Stomach (tissue), 9 donors: Measurements from ENCODE around the gene ZNF888. TPM values are rescaled to one million over a fixed set of nuclear protein-coding genes. Genes with fewer than 3 reads are reported as not detected.
"Not testable (repeated sequence)": the region's sequence is repeated elsewhere in the genome, so short reads cannot be mapped to it uniquely, and the experiment has no call there.

Experiments
- DNase-seq, 2 donors: peaks; one replicate each; pipeline versions ENCODE4 v3.0.0 to v3.0.0-alpha.2; 2013 to 2019
- H3K27ac ChIP-seq, 5 donors: fragments of 200-600 bp in 4 of 5; sonication (generic) in 4 of 5; one replicate each; pipeline ENCODE4 v1.5.1; 2013 to 2019; ENCODE audit warnings: mild to moderate bottlenecking in 1 of 5, moderate library complexity in 1 of 5
- H3K27me3 ChIP-seq, 3 donors: fragments of 200-600 bp; sonication (generic); one replicate each; pipeline ENCODE4 v1.5.1; 2017 to 2019; ENCODE audit warnings: mixed run types in 1 of 3
- H3K36me3 ChIP-seq, 4 donors: fragments of 200-600 bp; sonication (generic); 1 replicate in 3 of 4; 2 replicates in 1 of 4; pipeline ENCODE4 v1.5.1; 2016 to 2019
- H3K4me1 ChIP-seq, 4 donors: fragments of 200-600 bp; sonication (generic); one replicate each; pipeline ENCODE4 v1.5.1; 2016 to 2019
- H3K4me3 ChIP-seq, 4 donors: fragments of 200-600 bp; sonication (generic) in 3 of 4; one replicate each; pipeline ENCODE4 v1.5.1; 2016 to 2019; ENCODE audit warnings: mild to moderate bottlenecking in 1 of 4
- H3K9me3 ChIP-seq, 4 donors: fragments of 200-600 bp; sonication (generic); one replicate each; pipeline ENCODE4 v1.5.1; 2016 to 2019
- EP300 ChIP-seq: sonication (generic); formaldehyde crosslinking; IDR thresholded peaks from one replicate; pipeline ENCODE4 v1.6.1; 2017; ENCODE audit warnings: antibody characterized with exemption
- POLR2A ChIP-seq, 4 donors: fragments of 450-650 bp; IDR thresholded peaks; one replicate each; pipeline ENCODE4 v1.6.1; 2016; ENCODE audit warnings: antibody characterized with exemption in 4 of 4, control low read depth in 2 of 4, mild to moderate bottlenecking in 1 of 4, moderate library complexity in 1 of 4
- POLR2AphosphoS5 ChIP-seq, 3 donors: sonication (generic); formaldehyde crosslinking; IDR thresholded peaks; one replicate each; pipeline ENCODE4 v1.6.1; 2016; ENCODE audit warnings: antibody characterized with exemption in 3 of 3
- WGBS, 5 donors: extraction: QIAGEN DNeasy Blood & Tissue Kit in 3 of 5; methylation state at CpG; one replicate each; pipeline versions ENCODE4 v1.1.5 to v1.1.7; 2013 to 2018; 5-methylcytosine and 5-hydroxymethylcytosine counted together
- intact Hi-C: fragments of 100-400 bp; cut with DNase I; formaldehyde crosslinking; loops from one replicate; pipeline ENCODE4 v1.15.1; 2023; ENCODE audit warnings: low total_unique reads
- polyA plus RNA-seq, 3 donors: library from polyadenylated mRNA; stranded (reverse); fragments of 200-250 nt; gene quantifications; one replicate each; pipeline ENCODE4 v1.2.3, GENCODE V29; 2013
- total RNA-seq, 5 donors: library from RNA; depleted of rRNA; stranded (reverse); fragments of >200 nt; gene quantifications; one replicate each; pipeline versions ENCODE4 v1.1.0 to v1.2.3, GENCODE V29; 2014 to 2016
- TF ChIP-seq, protein P1 (sequence below), 7 experiments: fragments of 450-650 bp in 4 of 7; fragments of 200-600 bp in 3 of 7; sonication (generic) in 3 of 7; IDR thresholded peaks; one replicate each; pipeline ENCODE4 v1.5.1; 2016 to 2019; ENCODE audit warnings: antibody characterized with exemption in 7 of 7, control low read depth in 2 of 7, mild to moderate bottlenecking in 1 of 7
- donor health status: healthy with polysubstance abuse.
- donor health status: Bipolar disorder and iron deficiency.
- donor health status: healthy.

ZNF888 gene
- total and polyA plus RNA-seq, 8 donors, result 0.29 to 13.4 (median 6.6) TPM

- no peak overlapping the region for H3K4me3 ChIP-seq
- no peak for DNase-seq
- TF ChIP-seq, protein P1, sequence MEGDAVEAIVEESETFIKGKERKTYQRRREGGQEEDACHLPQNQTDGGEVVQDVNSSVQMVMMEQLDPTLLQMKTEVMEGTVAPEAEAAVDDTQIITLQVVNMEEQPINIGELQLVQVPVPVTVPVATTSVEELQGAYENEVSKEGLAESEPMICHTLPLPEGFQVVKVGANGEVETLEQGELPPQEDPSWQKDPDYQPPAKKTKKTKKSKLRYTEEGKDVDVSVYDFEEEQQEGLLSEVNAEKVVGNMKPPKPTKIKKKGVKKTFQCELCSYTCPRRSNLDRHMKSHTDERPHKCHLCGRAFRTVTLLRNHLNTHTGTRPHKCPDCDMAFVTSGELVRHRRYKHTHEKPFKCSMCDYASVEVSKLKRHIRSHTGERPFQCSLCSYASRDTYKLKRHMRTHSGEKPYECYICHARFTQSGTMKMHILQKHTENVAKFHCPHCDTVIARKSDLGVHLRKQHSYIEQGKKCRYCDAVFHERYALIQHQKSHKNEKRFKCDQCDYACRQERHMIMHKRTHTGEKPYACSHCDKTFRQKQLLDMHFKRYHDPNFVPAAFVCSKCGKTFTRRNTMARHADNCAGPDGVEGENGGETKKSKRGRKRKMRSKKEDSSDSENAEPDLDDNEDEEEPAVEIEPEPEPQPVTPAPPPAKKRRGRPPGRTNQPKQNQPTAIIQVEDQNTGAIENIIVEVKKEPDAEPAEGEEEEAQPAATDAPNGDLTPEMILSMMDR (IDR thresholded peaks at IDR 0.05), result no peak
- no peak for TF ChIP-seq POLR2A (IDR thresholded peaks at IDR 0.05)
- no peak for TF ChIP-seq POLR2AphosphoS5 (IDR thresholded peaks at IDR 0.05)
- TF ChIP-seq EP300, result no peak
- WGBS, 5 donors, result 89 to 94% (median 89%) methylated on average over 11 of the region's 11 CpGs
- H3K27ac ChIP-seq, result no peak overlapping the region
- peaks cover 60 to 87% (median 75%) of the 10 kb centered on the region in 4 donors for H3K36me3 ChIP-seq
- H3K9me3 ChIP-seq, result peaks cover 8 to 93% (median 62%) of the 10 kb centered on the region in 4 donors
- intact Hi-C loops, result no loop called here
- H3K27me3 ChIP-seq, result no peaks in the 10 kb centered on the region
- no peaks in the 10 kb centered on the region for H3K4me1 ChIP-seq
Observed at GRCh38 chr19:52880895-52881389, 42.3 kb downstream of the ZNF888 start.

DNA sequence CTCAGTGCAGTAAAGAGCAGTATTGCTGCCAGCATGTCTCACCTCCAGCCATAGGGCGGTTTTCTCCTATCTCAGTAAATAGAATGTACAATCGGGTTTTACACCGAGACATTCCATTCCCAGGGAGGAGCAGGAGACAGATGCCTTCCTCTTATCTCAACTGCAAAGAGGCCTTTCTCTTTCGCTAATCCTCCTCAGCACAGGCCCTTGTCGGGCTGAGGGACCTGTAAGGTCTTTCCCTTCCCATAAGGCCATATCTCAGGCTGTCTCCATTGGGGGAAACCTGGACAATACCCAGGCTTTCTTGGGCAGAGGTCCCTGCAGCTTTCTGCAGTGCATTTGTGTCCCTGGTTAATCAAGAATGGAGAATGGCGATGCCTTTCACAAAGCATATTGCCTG is 50.2 kb downstream of the ZNF888 start:
- H3K4me1 ChIP-seq, H3K36me3 ChIP-seq, H3K27ac ChIP-seq, intact Hi-C loops, DNase-seq, H3K4me3 ChIP-seq, H3K27me3 ChIP-seq: not testable (repeated sequence)
- 63 to 71% (median 64%) methylated on average over 6 of the region's 6 CpGs for WGBS, 5 donors
- peaks cover 0 to 25% (median 6%) of the 10 kb centered on the region in 4 donors for H3K9me3 ChIP-seq

- DNase-seq, result no peak
- intact Hi-C loops, result no loop called here
- no peak overlapping the region for H3K27ac ChIP-seq
- peaks cover 0 to 7% (median 0%) of the 10 kb centered on the region in 4 donors for H3K36me3 ChIP-seq
- WGBS, 5 donors, result 91 to 94% (median 92%) methylated on average over 3 of the region's 3 CpGs
- H3K4me1 ChIP-seq, result no peaks in the 10 kb centered on the region
- H3K9me3 ChIP-seq, result peaks cover 0 to 19% (median 0%) of the 10 kb centered on the region in 4 donors
- TF ChIP-seq EP300 (no peak), POLR2A (IDR thresholded peaks at IDR 0.05) (no peak), POLR2AphosphoS5 (IDR thresholded peaks at IDR 0.05) (no peak)
- TF ChIP-seq, protein P1 (IDR thresholded peaks at IDR 0.05), result no peak
- no peaks in the 10 kb centered on the region for H3K27me3 ChIP-seq
- H3K4me3 ChIP-seq, result no peak overlapping the region
Observed at GRCh38 chr19:52871466-52871865, 51.8 kb downstream of the ZNF888 start.

- intact Hi-C loops, H3K36me3 ChIP-seq, DNase-seq, H3K27me3 ChIP-seq, H3K4me1 ChIP-seq, H3K27ac ChIP-seq, H3K4me3 ChIP-seq: not testable (repeated sequence)
- H3K9me3 ChIP-seq, result peaks cover 0 to 20% (median 0%) of the 10 kb centered on the region in 4 donors
- WGBS, 5 donors, result 88 to 98% (median 92%) methylated on average over 11 of the region's 11 CpGs
Observed at GRCh38 chr19:52868031-52868430, 55.2 kb downstream of the ZNF888 start.

- 4 to 10% (median 5%) methylated on average over 28 to 42 of the region's 43 CpGs for WGBS, 5 donors
- DNase-seq, result peak; percentile 73 to 88
- Histone ChIP-seq H3K4me3 (peak within 1 kb of the TSS; percentile 61 to 69 (median 67)), H3K4me1 (peaks cover 0 to 18% (median 10%) of the 10 kb centered on the region in 4 donors), H3K36me3 (peaks cover 16 to 20% (median 19%) of the 10 kb centered on the region in 4 donors), H3K27ac (peak within 1 kb of the TSS; percentile 50 to 84 (median 77))
- TF ChIP-seq POLR2AphosphoS5 (IDR thresholded peaks at IDR 0.05), result peak in 2 of 3 donors; percentile 82 to 93
- H3K9me3 ChIP-seq, intact Hi-C loops, H3K27me3 ChIP-seq: not testable (repeated sequence)
Observed at GRCh38 chr19:52857378-52858191, 65.6 kb downstream of the ZNF888 start, which contains the start of gene ZNF468. TSS of gene ZNF468 (minus strand) at chr19:52857619. CDS start at chr19:52854272, 3,347 bp downstream.

DNA sequence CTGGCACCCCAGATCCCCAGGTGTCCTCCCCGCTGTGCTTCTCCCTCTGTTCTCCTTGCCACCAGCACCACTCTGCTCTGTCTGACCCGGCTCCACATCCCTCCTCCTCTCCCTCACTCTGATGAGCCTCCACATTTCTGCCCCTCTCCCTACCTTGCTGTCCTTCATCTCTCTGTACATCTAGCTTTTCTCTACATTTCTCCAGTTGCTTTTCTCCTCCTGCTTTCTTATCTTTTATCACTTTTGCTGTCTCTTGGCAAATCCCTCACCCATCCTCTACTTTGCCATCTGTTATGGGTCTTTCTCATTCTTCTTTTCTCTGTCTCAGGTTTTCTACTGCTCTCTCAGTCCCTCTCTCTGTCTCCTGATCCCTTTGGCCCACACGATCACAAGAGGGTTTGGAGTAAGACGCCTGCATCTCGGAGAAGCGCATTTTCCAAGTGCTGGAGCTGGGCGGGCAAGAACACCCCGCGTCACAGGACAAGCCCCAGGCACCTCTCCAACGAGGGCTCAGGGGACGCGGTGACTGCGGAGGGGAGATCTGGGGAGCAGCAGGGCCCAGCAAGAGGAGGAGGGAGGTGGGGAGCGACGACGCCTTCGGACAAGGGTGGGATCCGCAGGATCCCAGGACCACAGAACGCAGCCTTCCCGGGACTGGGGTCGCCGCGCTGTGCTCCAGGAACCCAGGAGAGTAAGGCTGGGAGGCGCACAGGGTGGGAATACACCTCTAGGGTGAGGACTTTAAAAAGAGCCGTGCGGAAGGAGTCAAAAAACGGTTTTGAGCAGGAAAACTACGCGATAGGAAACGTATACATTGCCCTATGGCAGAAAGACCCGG is 66.5 kb downstream of the ZNF888 start:
- intact Hi-C loops, H3K27me3 ChIP-seq, H3K9me3 ChIP-seq: not testable (repeated sequence)
- Histone ChIP-seq H3K4me1 (peaks cover 0 to 18% (median 10%) of the 10 kb centered on the region in 4 donors), H3K36me3 (peaks cover 23 to 28% (median 27%) of the 10 kb centered on the region in 4 donors), H3K27ac (peak overlapping the region; percentile 34 to 84 (median 77)), H3K4me3 (peak overlapping the region; percentile 61 to 69 (median 67))
- peak in 1 of 2 donors; percentile 37 for DNase-seq
- WGBS, 5 donors, result 2 to 8% (median 4%) methylated on average over 20 to 30 of the region's 31 CpGs
